Lung microvascular endothelial cell (primary cell): ENCODE results near the gene INSC. TPM values are rescaled to one million over a fixed set of nuclear protein-coding genes. Genes with fewer than 3 reads are reported as not detected.

ENCODE experiments used
- DNase-seq, 2 donors: peaks; one replicate each; pipeline versions ENCODE4 v3.0.0 to v3.0.0-alpha.2; 2010; ENCODE audit warnings: low read depth in 2 of 2
- total RNA-seq: library from RNA; depleted of rRNA; stranded (reverse); fragments of >200 nt; gene quantifications from 2 replicates; pipeline ENCODE4 v1.2.1, GENCODE V29; 2014

Gene INSC
- total RNA-seq, 1 donor from 2014 or later: not detected

DNA sequence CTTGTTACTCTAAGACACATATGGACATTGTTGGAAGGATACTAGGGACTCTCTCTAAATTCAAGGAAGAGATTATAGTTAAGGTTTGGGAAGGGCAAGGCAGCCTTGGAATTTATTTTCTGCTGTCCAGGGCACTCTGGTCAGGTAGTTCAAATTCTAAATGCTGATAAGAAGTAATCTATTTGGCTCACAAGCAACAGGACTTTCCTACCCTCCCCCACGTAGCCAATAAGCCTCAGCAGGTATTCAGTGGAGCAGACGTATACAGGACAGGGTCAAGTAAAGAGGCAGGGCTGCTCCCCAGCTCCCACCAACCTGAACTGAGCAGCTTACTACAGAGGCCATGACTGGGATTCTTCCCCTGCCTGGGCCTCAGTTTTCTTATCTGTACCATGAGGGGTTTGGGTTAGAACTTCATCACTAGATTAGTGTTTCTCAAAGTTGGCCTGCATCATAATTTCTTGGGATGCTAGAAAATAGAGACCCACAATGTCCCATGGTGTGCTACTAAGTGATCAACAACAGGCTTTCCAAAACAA lies 6.1 kb upstream of the INSC start:
- no peak for DNase-seq

DNA sequence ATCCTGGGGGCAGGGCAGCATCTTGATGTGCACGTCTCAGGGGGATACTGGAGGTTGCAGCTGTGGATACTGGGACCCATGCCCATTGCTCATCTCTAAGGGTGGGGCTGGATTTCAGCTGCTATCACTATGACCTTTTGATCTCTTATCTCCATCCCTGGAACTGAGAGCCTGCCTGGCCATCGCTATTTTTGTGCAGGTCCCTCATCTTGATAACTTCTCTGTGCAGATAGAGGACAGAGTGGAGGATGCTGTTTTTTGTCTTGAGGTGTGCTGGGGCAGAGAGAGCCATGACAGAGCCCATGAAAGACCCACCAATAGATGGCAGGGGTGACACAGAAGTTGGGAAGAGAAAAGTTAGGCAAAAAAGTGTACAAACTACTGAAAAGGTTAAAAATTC lies 5.1 kb upstream of the INSC start:
- DNase-seq: no peak

DNA sequence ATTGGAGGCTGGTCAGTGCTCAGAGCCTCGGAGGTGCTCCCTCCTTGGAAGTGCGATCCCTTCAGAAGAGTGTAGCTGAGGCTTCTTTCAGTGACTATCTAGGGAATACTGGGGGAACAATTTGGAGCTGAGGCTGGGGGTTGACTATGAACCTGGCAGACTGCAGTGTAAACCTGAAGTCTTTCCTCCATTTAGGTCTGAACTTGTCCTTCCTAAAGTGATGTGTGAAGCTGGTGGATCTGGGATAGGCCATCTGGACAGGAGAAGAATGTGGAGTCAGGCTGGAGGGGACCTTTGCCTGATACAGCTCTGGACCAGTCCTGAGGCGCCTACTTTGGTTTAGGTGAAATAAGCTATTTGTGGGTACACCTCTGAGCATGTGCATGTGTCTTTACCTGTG lies 3.5 kb upstream of the INSC start:
- no peak for DNase-seq

GRCh38 chr11:15112131-15112541 lies 2.6 kb upstream of the INSC start:
- no peak for DNase-seq

DNA sequence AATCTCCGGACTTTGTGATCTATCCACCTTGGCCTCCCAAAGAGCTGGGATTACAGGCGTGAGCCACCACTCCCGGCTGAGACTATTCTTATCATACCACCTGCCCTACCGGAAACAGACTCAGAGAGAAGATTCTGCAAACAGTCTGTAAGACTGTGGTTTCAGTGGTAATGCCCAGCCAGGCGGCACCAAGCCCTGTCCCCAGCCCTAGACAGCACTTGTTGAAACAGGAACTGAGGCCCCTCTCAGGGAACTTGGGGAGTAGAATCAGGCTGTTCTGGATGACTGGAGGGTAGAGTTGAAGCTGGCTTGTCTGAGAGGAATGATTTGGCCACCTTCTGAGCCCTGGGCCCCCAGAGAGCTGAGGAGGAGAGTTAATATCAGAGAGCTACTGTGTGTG lies 1.3 kb upstream of the INSC start:
- DNase-seq: no peak

GRCh38 chr11:15115686-15116085 lies 963 bp downstream of the INSC start:
- no peak for DNase-seq

GRCh38 chr11:15117751-15118150 lies 3.0 kb downstream of the INSC start:
- DNase-seq: no peak

- no peak for DNase-seq
Measured at GRCh38 chr11:15118431-15118830, 3.7 kb downstream of the INSC start.

- DNase-seq: no peak
Measured at GRCh38 chr11:15119352-15119751, 4.6 kb downstream of the INSC start.

- no peak for DNase-seq
Measured at GRCh38 chr11:15119826-15120225, 5.1 kb downstream of the INSC start.

GRCh38 chr11:15123849-15124248 lies 9.1 kb downstream of the INSC start:
- DNase-seq: peak in 1 of 2 donors; percentile 73

DNA sequence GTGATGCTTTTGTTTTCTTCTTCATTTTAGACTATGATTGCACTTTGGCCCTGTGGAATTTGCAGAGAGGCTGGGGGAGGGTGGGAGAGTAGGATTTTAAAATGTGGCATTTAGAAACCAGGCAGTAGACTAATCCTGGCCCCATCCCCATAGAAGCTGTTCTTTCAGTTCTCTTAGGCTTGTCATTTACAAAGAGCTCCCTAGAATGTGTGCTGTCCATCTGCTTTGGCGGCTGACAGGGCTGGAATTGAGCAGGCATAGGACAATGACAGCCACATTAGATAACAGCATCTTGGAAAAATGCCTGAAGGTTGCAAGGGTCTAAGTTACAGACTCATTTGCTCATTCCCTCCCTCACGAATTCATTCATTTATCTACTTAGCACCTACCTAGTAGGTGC lies 9.8 kb downstream of the INSC start:
- no peak for DNase-seq

DNA sequence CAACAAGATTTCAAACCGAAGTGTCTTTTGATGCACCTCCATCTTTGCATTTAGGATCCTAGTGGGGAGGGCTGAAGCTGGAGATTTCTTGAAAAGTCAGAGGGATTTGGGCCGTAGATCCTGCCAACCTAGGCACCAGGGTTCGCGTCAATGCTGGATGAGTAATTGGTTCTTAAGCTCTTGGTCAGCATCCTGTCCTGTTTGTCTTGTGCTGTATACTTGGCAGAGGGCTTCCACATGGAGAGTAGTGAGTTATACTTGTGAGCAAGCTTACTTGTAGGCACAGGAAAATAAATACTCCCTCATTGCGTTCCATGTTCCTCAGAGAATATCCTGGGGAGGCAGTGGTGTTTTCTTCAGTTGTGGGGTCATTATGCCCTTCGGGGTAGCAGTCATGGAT lies 12.6 kb downstream of the INSC start:
- DNase-seq: peak in 1 of 2 donors; percentile 92

DNA sequence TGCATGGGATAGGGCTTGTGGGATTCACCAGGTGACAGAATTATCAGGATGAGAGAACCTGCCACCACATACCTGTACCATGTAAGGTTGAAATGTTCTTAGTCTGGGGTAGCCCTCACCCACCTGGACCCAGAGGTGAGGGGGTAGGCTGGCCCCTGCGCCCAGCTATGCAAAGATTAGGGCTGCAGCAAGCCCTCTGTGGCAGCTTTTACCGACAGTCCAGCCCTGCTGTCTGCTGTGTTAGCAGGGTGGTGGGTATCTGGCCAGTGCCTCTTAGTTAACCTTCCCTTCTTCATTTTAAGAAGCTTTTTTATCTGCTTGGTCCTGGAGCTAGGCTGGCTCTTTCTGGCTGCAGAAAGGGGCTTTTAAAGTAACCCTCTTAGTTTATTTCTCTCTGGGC lies 13.9 kb downstream of the INSC start:
- DNase-seq: no peak

DNA sequence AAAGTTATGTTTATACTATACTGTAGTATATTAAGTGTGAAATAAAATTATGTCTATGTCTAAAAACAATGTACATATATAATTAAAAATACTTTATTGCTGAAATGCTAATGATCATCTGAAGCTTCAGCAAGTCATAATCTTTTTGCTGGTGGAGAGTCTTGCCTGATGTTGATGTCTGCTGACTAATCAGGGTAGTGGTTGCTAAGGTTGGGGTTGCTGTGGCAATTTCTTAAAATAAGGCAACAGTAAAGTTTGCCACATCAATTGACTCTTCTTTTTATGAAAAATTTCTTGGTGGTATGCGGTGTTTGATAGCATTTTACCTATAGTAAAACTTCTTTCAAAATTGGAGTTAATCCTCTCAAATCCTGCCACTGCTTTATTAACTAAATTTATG lies 21.4 kb downstream of the INSC start:
- DNase-seq: no peak

GRCh38 chr11:15139096-15139770 lies 24.5 kb downstream of the INSC start:
- no peak for DNase-seq

DNA sequence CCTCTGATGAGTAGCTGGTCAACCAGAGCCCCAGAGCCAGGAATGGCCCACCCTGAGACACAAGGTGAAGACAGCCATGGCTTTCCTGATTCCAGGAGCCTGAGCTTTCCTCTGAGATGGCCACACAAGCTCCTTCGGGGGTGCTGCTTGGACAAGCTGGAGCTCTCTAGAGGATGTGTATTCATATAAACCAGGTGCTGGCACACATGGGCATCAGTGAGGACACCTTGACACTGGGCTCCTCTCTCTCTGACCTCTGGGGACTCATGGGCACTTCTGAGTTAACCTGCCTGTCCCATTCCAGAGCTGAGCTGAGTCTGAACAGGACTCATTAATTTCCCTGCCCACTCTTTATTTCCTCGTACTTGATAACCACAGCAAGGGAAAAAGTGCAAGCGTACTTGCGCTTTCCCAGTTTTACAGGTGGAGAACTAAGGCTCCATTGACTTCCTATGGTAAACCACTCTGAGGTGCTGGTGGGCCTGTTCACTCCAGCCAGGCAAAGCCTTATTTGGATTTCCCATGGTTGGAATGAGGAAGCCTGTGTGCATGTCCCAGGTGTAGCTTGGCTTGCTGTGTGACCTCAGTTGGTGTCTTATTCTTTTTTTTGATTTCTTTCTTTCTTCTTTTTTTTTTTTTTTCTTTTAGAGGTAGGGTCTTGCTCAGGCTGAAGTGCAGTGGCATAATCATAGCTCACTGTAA lies 25.4 kb downstream of the INSC start:
- DNase-seq: no peak

- no peak for DNase-seq
Measured at GRCh38 chr11:15141381-15141780, 26.7 kb downstream of the INSC start.

DNA sequence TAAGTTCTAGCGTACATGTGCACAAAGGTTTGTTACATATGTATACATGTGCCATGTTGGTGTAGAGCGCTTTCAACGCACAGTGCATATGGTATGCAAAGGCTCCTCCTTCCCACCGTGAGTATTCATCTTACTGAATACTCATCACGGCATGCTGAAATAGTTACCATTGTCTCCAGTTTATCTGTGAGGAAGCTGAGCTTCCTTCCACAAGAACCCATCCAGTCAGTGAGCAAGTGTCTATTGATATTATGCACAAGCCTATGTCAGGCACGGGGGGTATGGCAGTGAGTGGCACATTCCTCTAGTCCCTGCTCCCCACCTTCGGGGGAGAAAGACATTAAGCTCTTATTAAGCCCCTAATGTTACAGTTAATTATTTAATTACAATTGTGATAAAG lies 28.1 kb downstream of the INSC start:
- DNase-seq: peak in 1 of 2 donors; percentile 52

DNA sequence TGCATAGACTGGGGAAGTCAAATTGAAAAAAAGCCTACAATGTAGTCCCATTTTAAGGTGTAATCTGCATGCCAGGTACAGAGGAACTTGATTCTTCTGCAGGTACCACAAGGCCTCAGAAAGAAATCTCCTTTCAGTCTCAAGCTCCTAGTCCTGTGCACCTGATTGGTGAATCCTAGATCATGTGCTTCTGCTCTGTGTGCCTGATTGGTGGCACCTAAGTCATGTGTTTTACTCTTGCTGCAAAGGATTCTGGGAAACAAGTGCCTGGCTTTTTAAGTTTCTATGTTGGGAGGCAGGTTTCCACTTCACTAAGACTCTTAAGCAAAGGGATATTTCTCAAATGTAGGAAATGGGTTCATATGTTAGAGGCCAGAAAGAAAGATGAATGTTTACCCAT lies 29.1 kb downstream of the INSC start:
- no peak for DNase-seq

GRCh38 chr11:15144347-15144746 lies 29.6 kb downstream of the INSC start:
- DNase-seq: no peak

GRCh38 chr11:15145151-15145550 lies 30.4 kb downstream of the INSC start:
- no peak for DNase-seq

GRCh38 chr11:15145615-15146014 lies 30.9 kb downstream of the INSC start:
- DNase-seq: no peak
